ENCODE data around the gene TEPSIN.
A peak's percentile ranks its signal among the peaks of the same experiment; 100 is the strongest.

TEPSIN gene, protein sequence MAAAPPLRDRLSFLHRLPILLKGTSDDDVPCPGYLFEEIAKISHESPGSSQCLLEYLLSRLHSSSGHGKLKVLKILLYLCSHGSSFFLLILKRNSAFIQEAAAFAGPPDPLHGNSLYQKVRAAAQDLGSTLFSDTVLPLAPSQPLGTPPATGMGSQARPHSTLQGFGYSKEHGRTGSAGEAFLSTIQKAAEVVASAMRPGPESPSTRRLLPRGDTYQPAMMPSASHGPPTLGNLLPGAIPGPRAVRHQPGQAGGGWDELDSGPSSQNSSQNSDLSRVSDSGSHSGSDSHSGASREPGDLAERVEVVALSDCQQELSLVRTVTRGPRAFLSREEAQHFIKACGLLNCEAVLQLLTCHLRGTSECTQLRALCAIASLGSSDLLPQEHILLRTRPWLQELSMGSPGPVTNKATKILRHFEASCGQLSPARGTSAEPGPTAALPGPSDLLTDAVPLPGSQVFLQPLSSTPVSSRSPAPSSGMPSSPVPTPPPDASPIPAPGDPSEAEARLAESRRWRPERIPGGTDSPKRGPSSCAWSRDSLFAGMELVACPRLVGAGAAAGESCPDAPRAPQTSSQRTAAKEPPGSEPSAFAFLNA

DNA sequence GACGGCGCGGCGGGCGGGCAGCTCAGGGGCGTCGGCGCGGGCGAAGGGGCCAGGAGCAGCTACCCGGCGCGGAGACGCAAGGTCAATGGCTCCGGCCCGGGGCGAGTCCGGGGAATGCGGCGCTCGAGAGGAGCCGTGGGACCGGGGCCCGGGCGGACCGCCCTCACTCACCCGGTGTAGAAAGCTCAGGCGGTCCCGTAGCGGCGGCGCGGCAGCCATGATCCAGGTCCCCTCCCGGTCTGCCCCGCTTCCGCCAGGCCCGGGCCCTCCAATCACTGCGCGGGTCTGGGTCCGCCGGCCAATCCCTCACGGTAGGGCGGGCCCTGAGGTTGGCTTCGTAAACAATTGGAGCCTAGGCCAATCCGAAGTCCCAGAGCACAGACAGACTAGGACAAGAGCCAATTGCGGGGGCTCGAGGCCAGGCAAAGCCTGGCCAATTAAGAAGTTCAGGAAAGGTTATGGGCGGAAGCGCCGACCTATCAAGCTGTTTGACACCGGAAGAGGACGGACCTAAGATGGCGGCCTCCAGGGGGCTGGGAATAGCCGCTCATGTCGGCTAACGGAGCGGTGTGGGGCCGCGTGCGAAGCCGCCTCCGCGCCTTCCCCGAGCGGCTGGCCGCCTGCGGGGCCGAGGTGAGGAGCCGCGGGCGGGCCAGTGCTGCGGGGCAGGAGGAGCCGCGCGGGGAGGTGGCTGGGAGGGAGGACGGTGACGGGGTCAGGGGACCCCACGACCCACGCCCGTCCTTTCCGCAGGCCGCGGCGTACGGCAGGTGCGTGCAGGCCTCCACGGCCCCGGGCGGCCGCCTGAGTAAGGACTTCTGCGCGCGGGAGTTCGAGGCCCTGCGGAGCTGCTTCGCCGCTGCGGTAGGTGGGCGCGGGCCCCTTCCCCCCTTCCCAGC is at the start of gene TEPSIN, which contains the start of gene NDUFAF8:
TSS of gene TEPSIN (minus strand) at position 241 of the 899 bp plus-strand sequence. CDS start at position 219, 22 bp downstream.
TSS of gene NDUFAF8 (plus strand) at position 504 of the 899 bp plus-strand sequence. CDS start at position 550, 46 bp downstream.
- DNase-seq = peak; percentile 100

DNA sequence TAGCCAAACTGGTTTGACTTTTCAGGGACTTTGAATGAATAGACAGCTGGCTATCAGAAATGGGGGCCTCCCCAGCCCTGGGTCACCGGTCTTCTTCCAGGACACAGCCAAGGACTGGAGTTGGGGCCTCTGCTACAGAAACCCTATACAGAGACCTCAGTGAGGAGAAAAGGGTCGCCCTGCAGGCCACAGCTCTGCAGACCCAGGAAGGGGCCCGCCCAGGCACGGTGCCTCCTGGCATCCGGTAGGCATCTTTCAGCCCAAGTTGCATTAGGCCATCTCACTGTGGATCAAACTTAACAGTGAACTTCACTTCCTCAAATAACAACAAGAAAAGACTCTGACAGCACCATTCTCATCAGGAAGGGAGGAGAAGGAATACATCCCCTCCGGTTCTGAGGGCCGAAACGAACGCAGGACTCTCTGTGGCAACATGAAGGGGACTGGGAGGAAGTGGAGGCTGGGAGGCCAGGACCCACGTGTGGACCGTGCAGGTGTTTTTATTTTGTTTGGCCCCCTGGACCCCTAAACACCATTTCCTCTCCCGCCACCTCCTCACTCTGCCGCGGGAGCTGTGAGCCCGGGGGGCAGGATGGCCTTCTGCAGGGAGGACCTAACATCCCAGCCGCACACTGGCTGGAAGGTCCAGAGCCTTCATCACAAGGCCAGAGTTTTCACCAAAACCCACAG is 49.0 kb upstream of the TEPSIN start:
- DNase-seq = peak; percentile 18

DNA sequence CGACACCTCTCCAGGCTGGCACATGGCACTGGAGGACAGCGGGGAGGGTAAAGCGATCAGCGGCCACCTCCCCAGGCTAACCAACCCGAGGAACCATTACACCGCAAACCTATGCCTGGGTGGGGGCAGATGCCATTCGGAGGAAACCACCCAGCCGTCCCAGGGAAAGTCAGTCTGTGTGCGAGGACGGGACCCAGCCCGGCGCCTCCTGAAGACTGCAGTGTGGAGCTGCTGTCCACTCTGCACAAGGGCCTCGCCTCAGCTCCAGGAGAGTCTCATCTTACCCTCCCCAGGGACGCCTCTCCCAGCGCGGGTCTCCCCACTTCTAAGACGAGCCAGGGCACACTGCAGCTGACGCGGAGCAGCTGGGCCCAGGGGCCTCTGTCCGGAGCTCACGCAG is 48.3 kb upstream of the TEPSIN start:
- DNase-seq = no peak

DNA sequence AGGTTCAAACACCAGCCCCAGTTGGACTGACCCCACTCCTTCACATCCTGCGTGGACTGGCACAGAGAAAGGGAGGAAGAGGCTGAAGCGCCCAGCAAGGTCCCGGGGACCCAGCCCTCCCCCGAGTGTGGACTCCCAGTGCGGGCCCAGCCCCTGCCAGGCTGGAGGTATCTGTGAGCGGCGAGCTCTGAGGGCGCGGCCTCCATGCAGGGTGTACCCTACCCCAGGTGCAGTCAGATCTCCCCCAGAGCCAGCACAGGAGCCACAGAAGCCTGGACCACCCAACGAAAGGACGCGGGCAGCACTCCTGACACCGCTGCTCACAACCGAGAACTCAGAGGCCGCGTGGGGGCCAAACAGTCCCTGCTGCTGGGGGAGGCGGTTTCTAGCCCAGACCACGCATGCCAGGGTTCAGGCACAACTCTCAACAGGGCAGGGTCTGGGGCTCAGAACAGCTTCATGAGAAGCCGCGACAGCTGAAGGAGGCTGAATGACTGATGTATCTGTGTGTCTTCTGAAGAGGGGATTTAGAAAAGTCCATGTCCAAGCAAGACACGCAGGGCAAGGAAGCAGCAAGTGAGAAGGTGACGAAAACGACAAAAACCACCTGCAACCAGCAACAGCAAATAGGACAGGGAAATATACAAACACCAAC is 47.8 kb upstream of the TEPSIN start:
- DNase-seq = no peak

DNA sequence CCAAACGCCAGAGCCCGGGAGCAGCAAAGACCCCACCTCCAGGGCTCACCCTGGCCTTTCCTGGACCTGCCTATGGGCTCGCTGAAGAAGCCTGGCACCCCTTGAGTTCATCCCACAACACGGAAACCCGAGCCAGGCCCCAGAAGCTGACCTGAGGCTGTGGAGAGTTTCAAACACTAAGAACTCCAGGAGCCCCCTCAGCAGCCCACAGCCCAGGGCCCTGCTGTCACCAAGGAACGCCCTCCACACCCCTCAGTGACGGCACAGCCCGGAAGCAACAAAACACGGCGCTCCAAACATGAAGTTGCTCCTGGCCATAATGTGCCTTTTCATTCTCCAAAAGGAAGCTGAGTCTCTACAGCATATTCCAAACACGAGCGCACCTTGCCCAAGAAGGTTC is 47.0 kb upstream of the TEPSIN start:
- DNase-seq = no peak

DNA sequence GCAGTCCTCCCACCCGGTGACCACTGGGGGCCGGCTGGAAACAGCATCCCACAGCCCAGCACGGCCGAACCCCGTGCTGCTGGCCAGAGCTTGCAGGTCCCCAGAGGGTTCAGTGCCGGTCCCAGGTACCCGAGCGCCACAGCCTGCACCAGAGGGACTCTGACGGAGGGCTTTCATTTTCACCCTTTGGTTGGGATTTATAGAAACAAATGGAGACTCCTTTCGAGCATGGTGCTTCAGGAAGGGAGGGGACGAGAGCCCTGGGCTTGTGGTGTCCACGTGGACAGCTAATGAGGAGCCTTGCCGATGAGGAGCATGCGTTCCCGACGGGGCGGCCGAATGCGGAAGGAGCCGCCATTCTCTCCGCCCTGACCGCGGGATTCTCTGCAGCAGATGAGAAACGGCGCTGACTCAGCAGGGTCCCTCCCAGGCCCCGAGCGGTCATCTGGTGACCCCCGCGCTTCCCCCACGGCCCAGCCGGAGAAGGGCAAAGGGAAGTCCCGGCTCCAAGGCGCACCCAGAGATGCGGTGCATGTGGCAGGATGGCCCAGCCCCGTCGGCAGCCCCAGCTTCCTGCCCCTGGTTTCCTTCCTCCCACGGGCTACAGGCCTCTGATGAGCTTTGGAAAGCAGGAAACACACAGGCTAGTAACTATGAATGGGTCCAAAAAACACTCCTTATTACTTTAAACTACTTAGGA is 46.5 kb upstream of the TEPSIN start:
- DNase-seq = peak; percentile 95

DNA sequence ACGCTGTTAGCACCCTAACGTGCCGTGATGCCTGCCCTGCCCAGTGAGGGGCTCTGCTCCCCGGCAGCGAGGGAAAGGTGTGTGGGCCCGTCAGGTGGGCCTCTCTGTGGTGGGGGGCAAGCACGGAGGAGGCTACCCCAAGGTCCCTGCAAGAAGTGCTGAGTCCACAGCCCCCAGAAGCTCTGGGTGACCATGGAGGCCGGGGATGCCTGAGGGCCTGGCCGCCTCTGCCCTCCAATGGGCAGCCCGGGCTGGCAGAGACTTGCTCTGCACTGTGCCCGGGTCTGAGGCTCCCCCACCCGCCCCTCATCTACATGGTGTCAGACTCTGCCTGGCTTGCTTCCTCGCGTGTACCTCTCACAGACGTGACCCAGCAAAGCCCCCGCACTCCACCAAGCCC is 44.0 kb upstream of the TEPSIN start:
- DNase-seq = no peak

DNA sequence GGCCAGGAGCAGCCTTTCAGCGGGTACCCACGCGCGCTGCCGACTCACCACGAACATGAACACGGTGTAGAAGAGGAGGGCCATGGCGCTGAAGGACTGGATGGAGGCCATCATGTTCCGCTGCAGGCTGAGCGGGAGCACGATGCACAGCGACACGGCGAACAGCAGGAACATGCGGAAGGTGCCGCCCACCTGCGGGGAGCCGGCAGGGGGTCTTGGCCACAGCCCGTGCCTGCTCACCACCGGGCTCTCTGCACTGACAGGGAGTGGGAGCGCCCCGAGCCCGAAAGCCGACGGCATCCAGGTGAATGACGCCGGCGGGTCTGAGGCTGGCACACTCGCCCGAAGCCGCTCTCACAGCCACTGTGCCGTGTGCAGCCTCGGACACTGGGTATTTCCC is 43.3 kb upstream of the TEPSIN start:
- no peak for DNase-seq

DNA sequence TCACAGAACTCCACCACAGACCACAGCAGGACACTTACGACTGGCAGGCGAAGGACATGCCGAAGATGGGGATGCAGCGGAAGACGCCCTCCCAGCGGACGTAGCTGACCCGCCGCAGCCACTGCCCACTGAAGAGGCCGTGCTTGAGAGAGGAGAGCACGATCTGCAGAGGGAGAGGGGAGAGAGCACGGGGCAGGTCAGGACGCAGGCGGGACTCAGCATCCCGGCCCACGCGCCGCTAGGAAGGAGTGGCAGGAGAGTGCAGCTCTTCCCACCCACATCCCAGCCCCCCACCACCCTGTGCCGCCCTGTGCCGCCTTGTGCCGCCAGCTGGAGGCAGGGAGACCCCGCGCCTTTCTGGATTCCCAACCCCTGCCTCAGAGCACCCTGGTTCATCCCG is 41.7 kb upstream of the TEPSIN start:
- DNase-seq = no peak

DNA sequence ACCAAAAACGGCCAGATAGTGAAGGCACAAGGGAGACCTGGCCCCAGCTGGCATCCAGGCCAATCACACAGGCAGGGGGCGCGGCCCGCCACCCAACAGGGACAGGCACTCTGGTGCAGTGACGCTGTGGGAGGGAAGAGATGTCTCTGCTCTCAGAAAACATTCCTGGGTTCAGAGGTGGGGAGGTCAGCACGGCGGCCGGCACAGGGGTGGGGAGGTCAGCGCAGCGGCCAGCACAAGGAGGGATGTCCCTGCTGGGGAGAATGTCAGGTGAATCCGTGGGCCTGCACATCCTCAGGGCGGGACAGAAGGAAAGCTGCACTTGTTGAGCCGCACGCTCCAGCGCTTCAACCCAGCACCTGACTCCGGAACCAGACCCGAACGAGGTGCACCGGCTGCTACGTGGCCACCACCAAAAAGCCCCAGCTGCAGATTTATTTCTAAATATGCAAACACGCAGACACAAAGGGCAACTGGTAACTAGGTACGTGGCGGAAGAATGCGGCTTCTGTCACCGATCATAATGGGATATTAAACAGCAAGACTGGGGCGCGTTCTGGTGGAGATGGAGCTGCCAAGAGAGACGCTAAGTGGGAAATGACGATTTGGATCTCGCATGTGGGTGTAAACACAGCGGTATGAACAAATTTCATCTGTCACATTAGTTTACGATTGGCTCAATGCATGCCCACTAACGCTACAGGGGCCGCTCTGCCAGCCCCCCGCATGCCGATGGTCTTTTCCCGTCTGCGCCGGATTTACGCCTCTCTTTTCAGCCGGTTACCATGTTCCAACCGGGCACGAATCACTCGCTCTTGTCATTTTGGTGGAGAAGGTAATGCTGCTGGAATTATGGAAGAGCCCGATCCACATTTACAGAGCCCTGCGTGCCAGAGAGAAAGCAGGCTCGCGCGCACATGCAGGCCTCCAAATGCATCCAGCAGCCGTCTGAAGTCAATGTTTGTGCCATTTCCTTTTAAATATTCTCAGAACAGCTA is 40.7 kb upstream of the TEPSIN start:
- DNase-seq = no peak

DNA sequence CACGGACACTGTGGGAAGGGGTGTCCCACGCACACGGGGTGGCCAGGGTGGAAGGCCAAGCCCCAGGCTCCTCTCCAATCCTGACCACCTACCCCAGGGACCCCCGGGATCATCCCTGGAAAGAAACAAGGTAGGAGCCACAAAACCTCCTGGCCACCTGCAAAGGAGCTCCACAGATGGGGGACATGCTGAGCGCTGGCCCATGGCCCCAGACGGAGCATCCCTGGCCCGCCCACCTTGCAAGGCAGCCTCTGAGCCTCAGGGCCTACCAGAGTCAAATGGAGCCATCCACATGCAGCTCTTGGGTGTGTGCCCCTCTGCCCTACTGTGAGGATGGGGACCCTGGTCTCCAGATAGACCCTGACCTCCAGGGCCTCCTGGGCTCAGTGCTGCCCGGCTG is 40.0 kb upstream of the TEPSIN start:
- DNase-seq = no peak

DNA sequence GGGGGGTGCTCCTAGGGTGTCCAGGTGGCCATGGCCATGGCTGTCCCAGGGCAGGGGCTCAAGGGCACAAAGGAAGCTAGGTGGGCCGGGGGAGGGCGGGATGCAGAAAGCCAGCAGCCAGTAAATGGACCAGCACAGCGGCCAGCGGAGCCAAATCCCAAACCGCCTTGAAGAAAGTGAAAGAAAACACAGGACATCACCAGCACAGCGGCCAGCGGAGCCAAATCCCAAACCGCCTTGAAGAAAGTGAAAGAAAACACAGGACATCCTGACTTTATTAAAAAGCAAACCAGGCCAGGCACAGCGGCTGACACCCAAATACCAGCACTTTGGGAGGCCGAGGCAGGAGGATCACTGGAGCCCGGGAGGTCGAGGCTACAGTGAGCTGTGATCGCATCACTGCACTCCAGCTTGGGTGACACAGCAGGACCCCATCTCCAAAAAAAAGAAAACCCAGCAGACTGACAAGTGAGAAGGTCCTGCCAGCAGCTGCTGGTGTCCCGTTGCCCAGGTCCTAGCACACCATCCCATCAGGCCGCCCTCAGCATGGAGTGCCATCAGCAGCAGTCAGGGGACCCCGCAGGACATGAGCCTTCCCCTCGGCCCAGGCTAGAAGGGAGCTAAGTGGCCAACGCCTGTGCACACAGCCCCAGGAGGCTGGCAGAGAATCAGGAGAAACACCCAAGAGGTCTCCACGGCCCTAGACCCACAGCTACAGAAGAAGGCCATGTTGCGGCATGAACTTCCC is 39.3 kb upstream of the TEPSIN start:
- DNase-seq = no peak

DNA sequence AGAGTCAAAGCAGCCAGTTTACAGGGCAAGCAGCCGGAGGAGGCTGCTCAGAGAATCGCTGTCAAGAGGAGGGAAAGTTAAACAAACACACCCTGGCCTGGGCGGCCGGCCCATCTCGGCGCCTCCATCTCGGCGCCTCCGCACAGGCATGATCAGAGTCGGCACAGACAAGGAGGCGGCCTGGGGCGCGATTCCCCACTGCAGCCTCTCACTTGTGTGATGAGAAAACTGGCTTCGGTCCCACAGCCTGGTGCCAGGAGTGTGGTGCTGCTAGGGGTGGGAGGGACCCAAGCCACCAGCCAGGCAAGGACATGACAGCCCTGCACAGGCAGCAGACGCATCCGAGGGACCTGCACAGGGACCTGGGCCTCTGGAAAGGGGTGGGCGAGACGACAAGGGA is 38.6 kb upstream of the TEPSIN start:
- DNase-seq = no peak

DNA sequence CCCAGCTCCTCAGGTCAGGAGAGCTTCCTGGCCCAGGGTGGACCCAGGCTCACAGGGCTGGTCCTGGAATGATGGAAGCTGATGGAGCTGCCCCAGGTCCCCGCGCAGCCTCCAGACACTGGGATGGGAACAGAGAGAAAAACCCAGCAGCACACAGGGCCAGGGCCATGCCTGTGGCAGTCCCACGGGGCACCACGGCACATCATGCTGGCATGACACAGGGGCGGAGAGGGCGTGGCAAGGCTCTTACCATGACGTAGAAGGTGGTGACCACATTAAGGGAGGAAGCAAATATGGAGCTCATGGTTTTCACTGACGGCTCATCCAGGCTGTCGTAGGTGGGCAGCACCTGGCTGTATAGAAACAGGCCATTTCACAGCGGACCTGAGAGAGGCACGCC is 37.9 kb upstream of the TEPSIN start:
- DNase-seq = no peak

DNA sequence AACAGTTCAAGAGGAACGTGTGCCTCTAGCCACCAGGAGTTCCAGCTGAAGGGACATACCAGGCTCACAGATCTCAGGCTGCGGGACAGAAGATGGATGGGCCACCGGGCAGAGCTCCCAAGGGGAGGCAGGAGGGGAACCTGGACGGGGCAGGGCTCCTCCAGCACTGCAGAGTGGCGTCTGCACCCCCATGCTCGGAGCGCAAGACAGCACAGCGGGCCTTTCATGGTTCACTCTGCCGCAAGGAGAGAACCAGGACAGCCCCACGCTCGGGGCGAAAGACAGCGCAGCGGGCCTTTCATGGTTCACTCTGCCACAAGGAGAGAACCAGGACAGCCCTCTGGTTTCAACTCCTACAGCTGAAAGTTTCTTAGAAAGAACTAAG is 35.6 kb upstream of the TEPSIN start:
- DNase-seq = no peak

DNA sequence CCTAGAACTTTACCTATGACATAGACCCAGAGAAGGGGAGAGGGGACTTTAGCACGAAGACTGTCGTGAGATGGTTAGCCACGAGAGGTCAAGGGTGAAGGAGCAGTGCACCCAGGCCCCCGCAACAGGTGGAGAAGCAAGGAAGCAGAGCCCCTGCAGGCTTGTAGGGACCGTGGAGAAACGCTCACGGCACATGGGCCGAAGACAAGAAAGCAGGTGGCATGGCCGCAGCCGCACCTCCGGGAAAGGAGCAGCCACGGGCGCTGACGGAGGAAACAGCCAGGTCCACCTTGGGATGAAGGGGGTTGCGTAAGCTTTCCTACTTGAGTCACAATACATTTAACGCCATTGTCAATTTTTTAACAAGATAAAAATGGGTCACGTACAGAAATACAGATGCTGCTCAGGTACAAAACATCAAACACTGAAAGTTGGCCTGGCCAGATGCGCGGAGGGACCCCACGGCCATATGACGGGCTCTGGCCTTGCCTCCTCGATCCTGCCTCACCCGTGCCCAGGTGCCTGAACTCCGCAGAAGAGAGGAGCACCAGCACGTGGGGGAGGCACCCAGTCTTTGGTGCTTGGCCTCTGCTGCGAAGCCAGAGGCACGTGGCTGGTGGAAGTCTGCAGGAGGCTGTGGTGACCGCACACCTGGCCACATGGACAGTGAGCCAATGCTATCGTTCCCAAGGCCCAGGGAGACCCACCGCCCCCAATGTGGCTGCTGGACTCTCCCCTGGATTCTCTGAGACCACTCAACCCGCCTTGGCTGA is 35.0 kb upstream of the TEPSIN start:
- no peak for DNase-seq

DNA sequence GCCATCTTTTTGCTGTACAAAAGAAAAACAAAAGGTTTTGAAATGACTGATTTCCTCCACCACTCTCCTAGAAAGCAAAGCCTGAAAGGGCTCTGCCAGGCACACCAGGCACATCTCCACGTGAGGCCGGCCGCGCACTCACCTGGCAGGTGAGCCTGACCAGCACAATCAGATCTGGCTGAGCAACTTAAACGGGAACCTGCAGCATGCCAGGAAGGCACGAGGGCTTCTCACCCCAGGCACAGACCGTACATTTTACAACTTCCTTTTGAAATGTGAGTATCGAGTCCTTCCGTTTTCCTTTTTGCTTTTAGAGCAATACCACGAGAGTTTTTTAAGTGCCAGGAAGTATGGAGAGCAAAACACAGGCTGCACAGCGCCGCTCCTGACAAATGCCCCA is 33.8 kb upstream of the TEPSIN start:
- DNase-seq = peak; percentile 19

DNA sequence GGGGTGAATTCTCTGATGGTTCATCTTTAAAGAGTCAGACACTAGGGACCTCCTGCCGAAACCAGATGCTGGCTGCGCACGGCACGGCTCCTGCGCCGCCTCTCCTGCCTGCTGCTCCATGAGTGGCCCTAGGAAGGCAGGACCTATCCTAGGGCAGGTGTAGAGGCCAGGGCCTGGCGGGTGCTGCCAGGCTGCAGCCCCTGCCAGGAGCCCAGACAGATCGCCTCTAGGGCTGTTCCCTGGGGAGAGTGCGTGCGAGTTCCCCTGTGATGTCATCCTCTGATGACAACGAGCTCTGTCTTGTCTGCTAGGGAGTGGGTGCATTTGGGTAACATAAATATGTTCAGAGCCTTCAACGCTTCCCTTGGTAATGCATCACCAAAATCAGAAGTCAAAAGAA is 32.4 kb upstream of the TEPSIN start:
- no peak for DNase-seq

DNA sequence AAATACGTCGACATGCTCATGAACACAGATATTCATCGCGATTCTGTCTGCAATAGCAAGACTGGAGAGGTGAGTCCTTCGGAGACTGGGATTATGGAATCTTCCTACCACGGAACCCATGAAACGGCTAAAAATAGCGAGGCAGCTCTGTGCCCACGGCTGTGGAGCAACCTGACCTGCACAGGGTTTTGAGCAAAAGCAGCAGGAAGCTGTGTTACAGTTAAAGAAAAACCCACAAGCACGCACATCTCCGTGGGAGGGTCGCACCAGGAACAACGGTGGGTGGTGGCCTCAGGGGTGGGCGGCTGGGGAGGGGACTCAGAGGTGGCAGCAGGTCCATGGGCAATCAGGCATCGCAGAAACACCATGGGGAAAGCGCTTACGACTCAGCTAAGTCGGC is 31.4 kb upstream of the TEPSIN start:
- DNase-seq = no peak

Data from inflammatory macrophage treated with lipopolysaccharide for 4 hours (primary cell).